HAP-1 (cell line): ENCODE measurements around the gene SERTAD4.
"Not testable (repeated sequence)": the region's sequence is repeated elsewhere in the genome, so short reads cannot be mapped to it uniquely, and the experiment has no call there.

Experiments
- DNase-seq, 2 experiments: peaks; one replicate each; pipeline ENCODE4 v3.0.0-alpha.2; 2016 to 2020; ENCODE audit warnings: low spot score in 2 of 2
- H3K27me3 ChIP-seq: fragments of 250-450 bp; sonication (Bioruptor Pico); 2 replicates; pipeline ENCODE4 v1.5.1; 2020; ENCODE audit warnings: low read depth, mild to moderate bottlenecking, moderate library complexity
- H3K36me3 ChIP-seq: fragments of 250-450 bp; sonication (Bioruptor Pico); replicated peaks from 2 replicates; pipeline ENCODE4 v1.5.1; 2020; ENCODE audit warnings: mild to moderate bottlenecking
- H3K4me1 ChIP-seq: fragments of 250-450 bp; sonication (Bioruptor Pico); 2 replicates; pipeline ENCODE4 v1.5.1; 2020; ENCODE audit warnings: mild to moderate bottlenecking
- H3K4me3 ChIP-seq: fragments of 250-450 bp; sonication (Bioruptor Pico); 2 replicates; pipeline ENCODE4 v1.5.1; 2020; ENCODE audit warnings: mild to moderate bottlenecking, moderate library complexity
- H3K9me3 ChIP-seq: fragments of 250-450 bp; sonication (Bioruptor Pico); 2 replicates; pipeline ENCODE4 v1.5.1; 2020; ENCODE audit warnings: mild to moderate bottlenecking, moderate library complexity
- in situ Hi-C: fragments of 300-500 bp; cut with MboI; formaldehyde crosslinking; loops from 3 replicates; pipeline ENCODE4 v1.14.3; 2020; ENCODE audit warnings: low sequenced_read_pairs, inconsistent platforms, mixed read lengths

The SERTAD4 gene

DNA sequence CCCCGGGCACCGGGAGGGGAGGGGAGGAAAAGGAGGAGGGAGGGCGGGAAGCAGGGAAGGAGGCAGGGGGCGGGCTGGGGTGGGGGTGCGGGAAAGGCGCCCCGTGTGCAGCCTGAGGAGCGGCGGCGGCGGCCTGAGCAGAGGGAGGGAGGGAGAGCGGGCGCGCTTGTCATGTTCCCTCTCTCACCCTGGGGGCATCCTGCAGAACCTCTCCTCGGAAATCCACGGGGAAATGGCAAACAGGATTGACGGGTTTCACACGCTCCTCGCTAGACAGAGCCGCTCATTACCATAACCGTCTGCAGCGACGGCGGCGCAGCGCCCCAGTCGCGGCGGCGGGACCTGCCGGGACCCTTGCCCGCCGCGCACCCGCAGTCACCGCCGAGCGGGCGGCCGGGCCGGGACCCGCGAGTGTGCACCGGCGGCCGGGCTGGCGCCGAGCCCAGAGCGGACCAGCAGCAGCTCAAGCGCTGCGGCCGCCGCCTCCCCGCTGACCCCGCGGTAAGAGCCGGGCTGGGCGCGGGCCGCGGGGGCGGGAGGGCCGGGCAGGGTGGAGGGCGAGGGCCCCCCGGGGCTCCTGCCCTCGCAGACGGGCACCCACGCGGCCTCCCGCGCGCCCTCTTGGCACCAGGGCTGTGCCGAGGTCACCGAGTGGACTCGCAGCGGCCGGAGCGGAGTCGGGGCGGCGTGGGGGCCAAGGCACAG, at the start of gene SERTAD4:
TSS of gene SERTAD4 (plus strand) at position 286 of the 705 bp plus-strand sequence. CDS start 5,165 bp downstream, outside the sequence.
- H3K4me1 ChIP-seq: peaks cover 6% of the 10 kb centered on the region
- in situ Hi-C loops: no loop called here
- no peaks in the 10 kb centered on the region for H3K9me3 ChIP-seq
- peak; percentile 18 to 52 for DNase-seq
- peak within 1 kb of the TSS; percentile 27 for H3K4me3 ChIP-seq
- H3K27me3 ChIP-seq: peaks cover 43% of the 10 kb centered on the region
- no peaks in the 10 kb centered on the region for H3K36me3 ChIP-seq

DNA sequence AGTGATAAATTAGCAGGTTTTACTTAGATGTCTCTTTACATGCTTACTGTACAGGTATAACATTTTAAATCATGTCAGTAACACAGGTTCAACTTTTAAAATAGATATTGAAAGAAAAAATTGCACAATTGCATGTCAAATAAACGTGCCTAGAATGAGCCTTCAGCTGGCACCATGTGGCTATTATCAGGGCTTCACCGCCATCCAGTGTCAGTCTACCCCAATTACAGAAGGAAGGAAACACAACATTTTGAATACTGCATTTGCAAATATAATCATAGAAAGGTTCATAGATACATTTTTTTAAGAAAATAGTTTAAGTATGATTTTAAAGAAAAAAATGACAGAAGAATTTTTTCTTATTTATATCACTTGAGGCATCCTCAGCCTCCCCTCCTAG, 47.5 kb upstream of the SERTAD4 start:
- DNase-seq: no peak
- H3K27me3 ChIP-seq: peaks cover 11% of the 10 kb centered on the region
- in situ Hi-C loops: no loop called here
- H3K4me3 ChIP-seq: no peak overlapping the region
- H3K36me3 ChIP-seq: no peaks in the 10 kb centered on the region
- no peaks in the 10 kb centered on the region for H3K4me1 ChIP-seq
- H3K9me3 ChIP-seq: no peaks in the 10 kb centered on the region

DNA sequence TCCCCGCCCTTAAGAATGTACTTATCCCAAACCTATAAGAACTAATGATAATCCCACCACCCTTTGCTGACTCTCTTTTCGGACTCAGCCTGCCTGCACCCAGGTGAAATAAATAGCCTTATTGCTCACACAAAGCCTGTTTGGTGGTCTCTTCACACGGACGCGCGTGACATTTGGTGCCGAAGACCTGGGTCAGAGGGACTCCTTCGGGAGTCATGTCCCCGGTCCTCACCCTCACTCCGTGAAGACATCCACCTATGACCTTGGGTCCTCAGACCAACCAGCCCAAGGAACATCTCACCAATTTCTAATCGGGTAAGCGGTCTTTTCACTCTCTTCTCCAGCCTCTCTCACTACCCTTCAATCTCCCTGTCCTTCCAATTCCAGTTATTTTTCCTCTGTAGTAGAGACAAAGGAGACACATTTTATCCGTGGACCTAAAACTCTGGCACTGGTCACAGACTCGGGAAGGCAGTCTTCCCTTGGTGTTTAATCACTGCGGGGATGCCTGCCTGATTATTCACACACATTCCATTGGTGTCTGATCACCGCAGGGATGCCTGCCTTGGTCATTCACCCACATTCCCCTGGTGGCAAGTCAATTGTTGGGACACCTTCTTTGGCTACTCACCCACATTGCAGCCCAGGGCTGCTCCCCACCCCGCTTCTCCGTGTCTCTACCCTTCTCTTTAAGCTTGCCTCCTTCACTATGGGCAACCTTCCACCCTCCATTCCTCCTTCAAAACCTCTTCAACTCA, 44.6 kb upstream of the SERTAD4 start:
- H3K4me3 ChIP-seq, DNase-seq, H3K4me1 ChIP-seq, in situ Hi-C loops, H3K9me3 ChIP-seq, H3K36me3 ChIP-seq, H3K27me3 ChIP-seq: not testable (repeated sequence)

DNA sequence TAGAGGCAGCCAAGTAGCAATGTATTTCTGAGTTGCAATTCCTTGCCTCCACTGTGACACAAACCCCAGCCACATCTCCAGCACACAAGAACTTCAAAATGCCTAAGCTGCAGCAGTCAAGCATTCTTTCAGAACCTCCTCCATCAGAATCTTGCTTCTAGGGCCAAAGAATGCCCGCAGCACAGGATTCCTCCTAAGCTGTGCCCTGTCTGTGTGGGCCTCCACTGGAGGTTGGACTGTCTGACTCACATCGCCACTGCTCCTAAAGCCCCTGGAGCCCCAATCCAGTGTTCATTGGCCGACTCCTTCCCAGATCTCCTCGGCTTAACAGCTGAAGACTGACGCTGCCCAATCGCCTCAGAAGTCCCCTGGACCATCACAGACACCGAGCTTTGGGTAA, 43.2 kb upstream of the SERTAD4 start:
- H3K36me3 ChIP-seq: no peaks in the 10 kb centered on the region

DNA sequence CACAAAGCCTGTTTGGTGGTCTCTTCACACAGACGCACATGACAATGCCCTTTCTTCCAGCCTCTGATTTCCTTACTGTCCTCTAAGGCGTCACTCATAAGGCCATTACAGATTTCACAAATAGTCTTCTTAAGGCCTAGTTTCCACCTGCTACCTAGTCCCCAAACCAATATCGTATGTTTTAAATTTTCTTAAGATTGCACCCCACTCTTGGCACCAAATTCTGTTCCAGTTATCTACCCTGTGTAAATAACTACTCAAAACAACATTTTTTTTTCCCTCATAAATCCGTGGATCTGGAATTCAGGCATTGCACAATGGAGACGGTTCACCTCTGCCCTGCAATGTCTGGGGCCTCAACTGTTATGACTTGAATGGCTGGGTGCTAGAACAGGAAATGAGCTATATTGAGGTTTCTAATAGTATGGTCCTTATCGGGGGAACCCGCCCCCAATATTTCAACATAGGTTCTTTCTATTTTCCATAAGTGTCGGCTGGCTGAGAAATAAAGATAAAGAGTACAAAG, 36.9 kb upstream of the SERTAD4 start:
- Histone ChIP-seq H3K9me3 (no peaks in the 10 kb centered on the region), H3K4me1 (no peaks in the 10 kb centered on the region), H3K4me3 (no peak overlapping the region), H3K27me3 (no peaks in the 10 kb centered on the region), H3K36me3 (no peaks in the 10 kb centered on the region)
- DNase-seq: no peak
- in situ Hi-C loops: no loop called here

More for the DNA sequence above, 43.2 kb upstream of the SERTAD4 start:
- Histone ChIP-seq H3K4me3 (no peak overlapping the region), H3K4me1 (no peaks in the 10 kb centered on the region), H3K9me3 (no peaks in the 10 kb centered on the region), H3K27me3 (peaks cover 7% of the 10 kb centered on the region; the same call in 1 of the 2 replicates)
- no peak for DNase-seq
- in situ Hi-C loops: no loop called here

DNA sequence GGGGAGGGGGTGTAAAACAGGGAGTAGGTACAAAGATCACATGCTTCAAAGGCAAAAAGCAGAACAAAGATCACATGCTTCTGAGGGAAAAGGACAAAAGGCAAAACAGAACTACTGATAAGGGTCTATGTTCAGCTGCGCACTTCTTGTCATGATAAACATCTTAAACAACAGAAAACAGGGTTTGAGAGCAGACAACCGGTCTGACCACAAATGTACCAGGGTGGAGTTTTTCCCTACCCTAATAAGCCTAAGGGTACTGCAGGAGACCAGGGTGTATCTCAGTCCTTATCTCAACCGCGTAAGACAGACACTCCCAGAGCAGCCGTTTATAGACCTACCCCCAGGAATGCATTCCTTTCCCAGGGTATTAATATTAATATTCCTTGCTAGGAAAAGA, 36.3 kb upstream of the SERTAD4 start:
- DNase-seq, H3K27me3 ChIP-seq, H3K9me3 ChIP-seq, in situ Hi-C loops, H3K36me3 ChIP-seq, H3K4me3 ChIP-seq, H3K4me1 ChIP-seq: not testable (repeated sequence)

DNA sequence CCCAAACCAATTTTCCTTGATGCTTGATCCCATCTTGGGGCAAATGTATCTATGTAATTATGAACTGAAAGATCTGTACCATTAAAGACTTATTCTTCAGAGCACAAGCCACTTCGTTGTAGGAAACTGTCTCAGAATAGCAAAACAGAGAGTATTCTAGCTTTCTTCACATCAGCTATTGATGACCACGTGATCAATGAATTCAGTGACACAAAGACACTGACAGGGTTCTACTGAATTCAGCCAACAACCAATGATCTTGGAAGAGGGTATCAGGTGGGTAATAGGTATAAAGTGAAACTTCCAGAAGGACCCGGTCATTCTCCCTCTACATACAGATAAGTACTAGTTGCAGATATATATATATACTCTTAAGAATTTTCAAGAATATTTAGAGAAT, 33.8 kb upstream of the SERTAD4 start:
- in situ Hi-C loops: no loop called here
- DNase-seq: no peak
- H3K4me3 ChIP-seq: no peak overlapping the region

DNA sequence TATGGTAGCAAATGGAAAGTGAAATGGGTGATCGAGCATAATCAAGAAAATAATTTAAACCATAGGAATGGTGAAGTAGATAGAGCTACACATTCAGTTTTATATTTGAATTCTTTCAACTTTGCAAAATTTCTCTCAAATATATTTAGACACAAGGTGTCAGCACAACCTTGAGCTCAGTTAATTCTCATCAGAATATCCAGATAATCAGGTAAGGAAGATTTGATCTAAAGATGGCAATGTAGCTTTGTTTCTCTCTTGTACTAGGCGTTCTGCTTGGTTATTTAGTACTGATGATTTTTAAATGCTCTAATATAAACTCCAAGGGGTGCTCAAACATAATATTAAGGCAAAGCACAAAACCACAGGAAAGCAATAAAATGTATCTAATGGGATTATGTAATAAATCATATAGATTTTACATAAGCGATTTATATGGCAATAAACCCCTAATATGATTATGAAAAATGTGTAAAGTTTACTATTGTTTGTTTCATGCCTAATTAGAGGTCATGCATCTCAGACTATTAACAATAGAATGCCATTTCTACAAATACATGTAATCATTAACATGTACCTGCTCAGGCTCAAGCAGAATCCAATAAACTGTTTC, 32.4 kb upstream of the SERTAD4 start:
- Histone ChIP-seq H3K36me3 (no peaks in the 10 kb centered on the region), H3K4me3 (no peak overlapping the region), H3K4me1 (no peaks in the 10 kb centered on the region), H3K9me3 (no peaks in the 10 kb centered on the region), H3K27me3 (peaks cover 13% of the 10 kb centered on the region; the same call in 1 of the 2 replicates)
- in situ Hi-C loops: no loop called here
- no peak for DNase-seq

More for the DNA sequence above, 33.8 kb upstream of the SERTAD4 start:
- no peaks in the 10 kb centered on the region for H3K36me3 ChIP-seq
- H3K27me3 ChIP-seq: peaks cover 11% of the 10 kb centered on the region; the same call in 1 of the 2 replicates
- H3K4me1 ChIP-seq: no peaks in the 10 kb centered on the region
- H3K9me3 ChIP-seq: no peaks in the 10 kb centered on the region

DNA sequence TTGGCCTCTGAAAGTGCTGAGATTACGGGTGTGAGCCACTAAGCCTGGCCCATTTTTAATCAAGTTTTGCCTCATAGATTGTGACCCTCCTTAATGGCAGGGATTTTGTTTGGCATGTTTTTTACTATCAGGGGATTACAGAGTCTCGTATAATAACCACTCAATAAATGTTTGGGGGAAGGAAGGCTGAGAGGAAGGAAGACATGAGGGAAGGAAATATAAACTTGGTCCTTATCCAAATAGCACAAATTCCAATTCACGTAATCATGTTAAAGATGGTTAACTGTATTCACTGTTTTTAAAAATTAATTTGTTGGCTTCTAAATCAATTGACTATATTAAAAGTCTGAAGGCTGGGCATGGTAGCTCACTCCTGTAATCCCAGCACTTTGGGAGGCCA, 30.9 kb upstream of the SERTAD4 start:
- in situ Hi-C loops: no loop called here
- no peaks in the 10 kb centered on the region for H3K36me3 ChIP-seq
- no peaks in the 10 kb centered on the region for H3K9me3 ChIP-seq
- DNase-seq: no peak
- H3K4me3 ChIP-seq: no peak overlapping the region
- H3K27me3 ChIP-seq: peaks cover 13% of the 10 kb centered on the region; the same call in 1 of the 2 replicates
- H3K4me1 ChIP-seq: no peaks in the 10 kb centered on the region

DNA sequence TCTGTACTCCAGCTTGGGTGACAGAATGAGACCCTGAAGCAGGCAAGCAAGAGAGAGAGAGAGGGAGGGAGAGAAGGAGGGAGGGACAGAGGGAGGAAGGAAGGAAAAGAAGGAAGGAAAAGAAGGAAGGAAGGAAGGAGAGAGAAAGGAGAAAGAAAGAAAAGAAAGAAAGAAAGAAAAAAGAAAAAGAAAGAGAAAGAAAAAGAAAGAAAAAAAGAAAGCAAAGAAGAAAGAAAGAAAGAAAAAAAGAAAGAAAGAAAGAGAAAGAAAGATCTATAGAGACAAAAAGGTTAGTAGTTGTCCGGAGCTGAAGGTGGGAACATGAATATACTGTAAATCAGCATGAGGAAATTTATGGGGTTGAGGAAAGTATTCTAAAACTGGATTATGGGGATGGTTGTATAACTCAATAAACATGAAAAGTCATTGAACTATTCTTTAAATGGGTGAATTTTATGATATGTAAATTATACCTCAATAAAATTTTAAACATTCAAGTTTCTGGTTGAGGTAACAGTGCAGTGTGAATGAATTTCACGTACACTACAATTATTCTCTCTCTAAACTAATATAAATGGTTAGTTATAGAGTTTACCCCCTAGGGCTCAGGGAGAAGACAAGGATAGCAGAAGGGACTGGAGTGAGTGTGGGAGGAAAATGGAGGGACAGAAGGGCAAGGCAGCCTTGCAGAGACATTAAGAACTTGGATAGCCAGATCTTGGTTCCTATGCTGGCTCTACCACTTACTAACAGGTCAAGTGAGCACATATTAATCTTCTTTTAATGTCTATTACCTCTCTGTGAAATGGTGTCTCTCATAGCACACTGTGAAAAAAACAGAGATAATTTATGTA, 24.8 kb upstream of the SERTAD4 start:
- no peaks in the 10 kb centered on the region for H3K4me1 ChIP-seq

DNA sequence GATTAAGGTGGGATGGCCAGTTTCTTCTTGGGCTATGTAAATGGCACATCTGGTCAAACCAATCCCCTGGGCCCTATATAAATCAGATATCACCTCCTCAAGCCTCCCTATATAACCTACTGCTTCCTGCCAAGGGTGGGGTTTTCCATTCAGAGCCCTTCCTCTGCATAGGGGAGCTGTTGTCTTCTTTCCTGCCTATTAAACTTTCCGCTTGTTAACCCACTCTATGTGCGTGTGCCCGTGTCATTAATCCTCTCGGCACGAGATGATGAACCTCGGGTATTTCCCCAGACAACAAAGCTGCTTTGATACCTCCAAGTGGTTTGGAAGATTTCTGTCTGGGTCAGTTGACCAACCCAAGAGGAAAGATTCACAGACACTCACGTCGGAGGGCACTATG, 19.3 kb upstream of the SERTAD4 start:
- H3K4me1 ChIP-seq: no peaks in the 10 kb centered on the region

More for the DNA sequence above, 24.8 kb upstream of the SERTAD4 start:
- Histone ChIP-seq H3K36me3 (no peaks in the 10 kb centered on the region), H3K9me3 (no peaks in the 10 kb centered on the region), H3K27me3 (peaks cover 11% of the 10 kb centered on the region; the same call in 1 of the 2 replicates), H3K4me3 (no peak overlapping the region)
- in situ Hi-C loops: no loop called here
- DNase-seq: no peak

DNA sequence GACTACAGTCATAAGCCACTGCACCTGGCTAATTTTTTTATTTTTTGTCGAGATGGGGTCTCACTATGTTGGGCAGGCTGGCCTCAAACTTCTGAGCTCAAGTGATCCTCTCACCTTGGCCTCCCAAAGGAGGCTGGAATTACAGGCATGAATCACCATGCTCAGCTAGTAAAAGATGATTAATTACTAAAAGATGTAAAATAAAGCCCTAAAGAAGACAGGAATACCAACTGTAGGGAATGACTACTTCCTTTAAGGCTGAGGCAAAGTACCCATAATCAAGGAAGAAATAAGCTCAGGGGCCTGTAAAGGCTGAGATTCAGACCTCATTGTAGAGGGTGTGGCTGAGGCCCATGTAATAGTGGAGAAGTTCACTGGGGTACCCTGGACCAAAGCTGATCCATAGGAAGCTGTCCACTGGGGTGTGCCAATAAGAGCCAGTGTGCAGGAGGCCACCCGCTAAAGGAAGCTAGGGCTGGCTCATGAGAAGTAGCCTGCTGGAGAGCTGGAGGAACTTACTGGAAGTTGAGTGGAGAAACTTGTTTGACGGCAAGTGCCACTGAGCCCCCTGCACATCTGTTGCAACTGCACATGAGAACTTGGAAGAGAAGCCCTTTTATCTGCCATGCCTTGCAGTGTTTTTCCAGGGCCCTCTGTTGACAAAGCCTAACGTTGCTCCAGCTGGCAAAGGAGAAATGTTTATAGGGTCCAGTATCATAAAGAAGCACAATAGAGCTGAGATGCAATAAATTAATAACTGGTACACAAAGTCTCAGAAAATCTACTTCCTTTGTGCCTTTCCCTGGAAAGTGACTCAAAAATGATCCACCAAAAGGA, 17.8 kb upstream of the SERTAD4 start:
- in situ Hi-C loops: no loop called here
- Histone ChIP-seq H3K4me3 (no peak overlapping the region), H3K36me3 (no peaks in the 10 kb centered on the region), H3K9me3 (no peaks in the 10 kb centered on the region), H3K4me1 (no peaks in the 10 kb centered on the region), H3K27me3 (no peaks in the 10 kb centered on the region; the same call in 1 of the 2 replicates)
- DNase-seq: no peak

More for the DNA sequence above, 19.3 kb upstream of the SERTAD4 start:
- Histone ChIP-seq H3K27me3 (no peaks in the 10 kb centered on the region; the same call in 1 of the 2 replicates), H3K36me3 (no peaks in the 10 kb centered on the region), H3K4me3 (no peak overlapping the region), H3K9me3 (no peaks in the 10 kb centered on the region)
- in situ Hi-C loops: no loop called here
- DNase-seq: no peak
